Ishikawa (cell line): Measurements from ENCODE around the gene HS6ST1.
A peak's percentile ranks its signal among the peaks of the same experiment; 100 is the strongest.

Source experiments
- CEBPB ChIP-seq: IDR thresholded peaks from 2 replicates; pipeline ENCODE4 v1.6.1; 2012
- CREB1 ChIP-seq: IDR thresholded peaks from 2 replicates; pipeline ENCODE4 v1.6.1; 2012; ENCODE audit warnings: low read depth
- EGR1 ChIP-seq: IDR thresholded peaks from 2 replicates; pipeline ENCODE4 v1.6.1; 2012
- EP300 ChIP-seq: IDR thresholded peaks from 2 replicates; pipeline ENCODE4 v1.6.1; 2012; ENCODE audit warnings: borderline replicate concordance
- FOXM1 ChIP-seq: IDR thresholded peaks from 2 replicates; pipeline ENCODE4 v1.6.1; 2012; ENCODE audit warnings: low read depth, borderline replicate concordance
- MAX ChIP-seq: IDR thresholded peaks from 2 replicates; pipeline ENCODE4 v1.6.1; 2012
- NFIC ChIP-seq: IDR thresholded peaks from 2 replicates; pipeline ENCODE4 v1.6.1; 2012
- RAD21 ChIP-seq: IDR thresholded peaks from 2 replicates; pipeline ENCODE4 v1.6.1; 2012; ENCODE audit warnings: low read depth
- TAF1 ChIP-seq: IDR thresholded peaks from 2 replicates; pipeline ENCODE4 v1.6.1; 2012; ENCODE audit warnings: low read depth, mild to moderate bottlenecking
- TCF12 ChIP-seq: IDR thresholded peaks from 2 replicates; pipeline ENCODE4 v1.6.1; 2012; ENCODE audit warnings: low read depth
- TEAD4 ChIP-seq: IDR thresholded peaks from 2 replicates; pipeline ENCODE4 v1.6.1; 2012
- YY1 ChIP-seq: IDR thresholded peaks from 2 replicates; pipeline ENCODE4 v1.6.1; 2012; ENCODE audit warnings: low read depth
- ZBTB7A ChIP-seq: IDR thresholded peaks from 2 replicates; pipeline ENCODE4 v1.6.1; 2012; ENCODE audit warnings: low read depth
- TF ChIP-seq, protein P1 (sequence below): IDR thresholded peaks from 2 replicates; pipeline ENCODE4 v1.6.1; 2012
- TF ChIP-seq, protein P2 (sequence below): IDR thresholded peaks from 2 replicates; pipeline ENCODE4 v1.6.1; 2012; ENCODE audit warnings: low read depth, mild to moderate bottlenecking

The HS6ST1 gene

GRCh38 chr2:128363934-128364361 is 45.3 kb upstream of the HS6ST1 start:
- no peak for TF ChIP-seq TEAD4
- no peak for TF ChIP-seq CEBPB
- no peak for TF ChIP-seq MAX
- TF ChIP-seq CREB1: no peak
- no peak for TF ChIP-seq ZBTB7A
- TF ChIP-seq EP300: peak; percentile 32; the same call in 1 of the 2 replicates

DNA sequence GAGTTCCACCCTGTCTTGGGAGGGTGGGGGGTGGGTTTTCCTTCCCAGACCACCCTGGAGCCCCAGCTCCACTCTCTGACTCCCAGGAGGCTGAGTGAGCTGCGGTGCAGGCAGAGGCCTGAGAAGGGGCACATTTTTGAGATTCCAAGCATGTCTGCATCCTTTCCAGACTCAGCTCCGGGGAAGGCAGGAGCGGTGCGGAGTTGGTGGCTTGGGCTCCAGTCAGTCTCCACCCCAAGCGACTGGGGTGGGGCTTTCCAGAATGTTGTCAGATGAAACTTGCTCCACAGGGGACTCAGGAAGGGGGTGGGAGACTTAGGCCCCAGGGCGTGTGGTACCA is 44.2 kb upstream of the HS6ST1 start:
- peak; percentile 81; the same call in 1 of the 2 replicates for TF ChIP-seq ZBTB7A
- TF ChIP-seq EGR1: no peak
- peak; percentile 37; the same call in 1 of the 2 replicates for TF ChIP-seq TAF1
- TF ChIP-seq CREB1: no peak
- TF ChIP-seq RAD21: peak; percentile 14; the same call in 1 of the 2 replicates
- no peak for TF ChIP-seq CEBPB
- TF ChIP-seq FOXM1: peak; percentile 81
- peak; percentile 72 for TF ChIP-seq NFIC
- TF ChIP-seq, protein P1, sequence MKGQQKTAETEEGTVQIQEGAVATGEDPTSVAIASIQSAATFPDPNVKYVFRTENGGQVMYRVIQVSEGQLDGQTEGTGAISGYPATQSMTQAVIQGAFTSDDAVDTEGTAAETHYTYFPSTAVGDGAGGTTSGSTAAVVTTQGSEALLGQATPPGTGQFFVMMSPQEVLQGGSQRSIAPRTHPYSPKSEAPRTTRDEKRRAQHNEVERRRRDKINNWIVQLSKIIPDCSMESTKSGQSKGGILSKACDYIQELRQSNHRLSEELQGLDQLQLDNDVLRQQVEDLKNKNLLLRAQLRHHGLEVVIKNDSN: no peak
- peak; percentile 39; the same call in 1 of the 2 replicates for TF ChIP-seq MAX
- peak; percentile 87 for TF ChIP-seq EP300
- 0 out of 2 replicates have a peak, but pooled peaks have one; percentile 31 for TF ChIP-seq YY1
- TF ChIP-seq, protein P2, sequence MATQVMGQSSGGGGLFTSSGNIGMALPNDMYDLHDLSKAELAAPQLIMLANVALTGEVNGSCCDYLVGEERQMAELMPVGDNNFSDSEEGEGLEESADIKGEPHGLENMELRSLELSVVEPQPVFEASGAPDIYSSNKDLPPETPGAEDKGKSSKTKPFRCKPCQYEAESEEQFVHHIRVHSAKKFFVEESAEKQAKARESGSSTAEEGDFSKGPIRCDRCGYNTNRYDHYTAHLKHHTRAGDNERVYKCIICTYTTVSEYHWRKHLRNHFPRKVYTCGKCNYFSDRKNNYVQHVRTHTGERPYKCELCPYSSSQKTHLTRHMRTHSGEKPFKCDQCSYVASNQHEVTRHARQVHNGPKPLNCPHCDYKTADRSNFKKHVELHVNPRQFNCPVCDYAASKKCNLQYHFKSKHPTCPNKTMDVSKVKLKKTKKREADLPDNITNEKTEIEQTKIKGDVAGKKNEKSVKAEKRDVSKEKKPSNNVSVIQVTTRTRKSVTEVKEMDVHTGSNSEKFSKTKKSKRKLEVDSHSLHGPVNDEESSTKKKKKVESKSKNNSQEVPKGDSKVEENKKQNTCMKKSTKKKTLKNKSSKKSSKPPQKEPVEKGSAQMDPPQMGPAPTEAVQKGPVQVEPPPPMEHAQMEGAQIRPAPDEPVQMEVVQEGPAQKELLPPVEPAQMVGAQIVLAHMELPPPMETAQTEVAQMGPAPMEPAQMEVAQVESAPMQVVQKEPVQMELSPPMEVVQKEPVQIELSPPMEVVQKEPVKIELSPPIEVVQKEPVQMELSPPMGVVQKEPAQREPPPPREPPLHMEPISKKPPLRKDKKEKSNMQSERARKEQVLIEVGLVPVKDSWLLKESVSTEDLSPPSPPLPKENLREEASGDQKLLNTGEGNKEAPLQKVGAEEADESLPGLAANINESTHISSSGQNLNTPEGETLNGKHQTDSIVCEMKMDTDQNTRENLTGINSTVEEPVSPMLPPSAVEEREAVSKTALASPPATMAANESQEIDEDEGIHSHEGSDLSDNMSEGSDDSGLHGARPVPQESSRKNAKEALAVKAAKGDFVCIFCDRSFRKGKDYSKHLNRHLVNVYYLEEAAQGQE: no peak
- peak; percentile 88 for TF ChIP-seq TCF12
- TF ChIP-seq TEAD4: peak; percentile 99

GRCh38 chr2:128362176-128362888 is 43.7 kb upstream of the HS6ST1 start:
- TF ChIP-seq RAD21 (no peak), CREB1 (no peak), ZBTB7A (no peak), MAX (no peak), EP300 (no peak), TCF12 (no peak), YY1 (no peak), CEBPB (no peak), FOXM1 (no peak), TEAD4 (no peak), NFIC (no peak), EGR1 (no peak), TAF1 (no peak)
- TF ChIP-seq, protein P1: no peak
- TF ChIP-seq, protein P2: no peak

DNA sequence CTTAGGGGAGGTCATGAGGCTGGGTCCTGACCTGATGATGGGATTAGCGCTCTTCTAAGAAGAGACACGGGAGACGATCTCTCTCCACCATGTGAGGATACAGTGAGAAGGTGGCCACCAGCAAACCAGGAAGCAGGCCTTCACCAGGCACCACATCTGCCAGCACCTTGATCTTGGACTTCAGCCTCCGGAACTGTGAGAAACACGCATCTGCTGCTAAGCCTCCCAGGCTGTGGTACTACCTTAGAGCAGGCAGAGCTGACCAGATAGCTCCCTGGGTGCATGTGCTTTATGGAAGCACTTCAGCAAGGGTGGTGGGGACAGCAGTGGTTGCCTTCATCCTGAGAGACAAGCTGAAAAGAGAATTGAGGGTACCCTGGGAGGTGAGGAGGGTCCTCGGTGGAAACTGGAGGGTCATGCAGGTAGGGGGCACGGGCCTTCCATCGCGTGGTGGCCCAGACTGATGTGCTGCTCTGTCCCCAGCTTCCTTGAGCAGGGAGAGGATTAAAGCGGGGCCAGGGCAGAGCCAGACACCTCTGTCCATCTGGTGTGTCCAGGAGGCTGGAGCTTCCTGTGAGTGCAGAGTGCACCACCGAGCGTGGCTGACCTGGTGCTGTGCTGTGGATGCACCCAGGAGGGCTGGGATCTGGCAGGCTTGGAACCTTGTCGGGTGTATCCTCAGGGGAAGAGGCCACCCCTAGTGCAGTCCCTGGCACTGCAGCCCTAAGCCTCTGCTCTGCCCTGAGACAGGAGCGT is 42.9 kb upstream of the HS6ST1 start:
- TF ChIP-seq TAF1 (no peak), NFIC (no peak), CREB1 (no peak), EP300 (no peak), FOXM1 (no peak), TEAD4 (no peak), RAD21 (no peak), ZBTB7A (no peak), CEBPB (no peak), YY1 (no peak), TCF12 (no peak), MAX (no peak), EGR1 (no peak)
- TF ChIP-seq, protein P1: no peak
- TF ChIP-seq, protein P2: no peak
